Endothelial cell of umbilical vein (primary cell): ENCODE measurements around the gene SESTD1. TPM values are rescaled to one million over a fixed set of nuclear protein-coding genes. Genes with fewer than 3 reads are reported as not detected.

Experiments
- BruUV-seq: library from RNA; stranded (reverse); fragments of 400-500 nt; replicated peaks from 2 replicates; lab custom pipeline; 2021; lab: Mats Ljungman, UMichigan
- CTCF ChIA-PET: fragments of 300-600, 350-600 bp; sonication (Branson Sonifier 250); formaldehyde crosslinking; loops from one replicate; lab custom pipeline; 2021; ENCODE audit warnings: antibody characterized with exemption, inconsistent platforms; lab: Charles Lee
- POLR2A ChIA-PET: fragments of 300-600, 350-600 bp; sonication (Branson Sonifier 250); formaldehyde crosslinking; loops from one replicate; lab custom pipeline; 2021; ENCODE audit warnings: antibody characterized with exemption, inconsistent platforms; lab: Charles Lee
- DNase-seq: peaks from one replicate; pipeline ENCODE4 v3.0.0-alpha.2; 2011; ENCODE audit warnings: low read depth, low spot score
- FAIRE-seq: peaks from 2 replicates; lab custom pipeline; 2011; peaks lifted over from hg19 to GRCh38; lab: Jason Lieb, UNC
- H2AFZ ChIP-seq: 2 replicates; pipeline ENCODE4 v1.6.0; 2012; ENCODE audit warnings: low read depth, low read length, control low read depth, inconsistent platforms
- H3K27ac ChIP-seq: 2 replicates; pipeline ENCODE4 v1.5.1; 2011; ENCODE audit warnings: low read depth, mild to moderate bottlenecking, control low read depth, low read length, moderate library complexity; ENCODE audit not compliant: insufficient read depth
- H3K27me3 ChIP-seq, 2 experiments: 2 replicates each; pipeline versions ENCODE4 v1.6.0 to v1.6.1; 2011; ENCODE audit warnings: low read length in 2 of 2, mixed read lengths in 1 of 2; ENCODE audit not compliant: control insufficient read depth in 2 of 2, insufficient read depth in 2 of 2
- H3K36me3 ChIP-seq, 2 experiments: 2 replicates in 1 of 2; 3 replicates in 1 of 2; pipeline ENCODE4 v1.5.1; 2011; ENCODE audit warnings: low read length in 2 of 2, mild to moderate bottlenecking in 1 of 2, moderate library complexity in 1 of 2; ENCODE audit not compliant: control insufficient read depth in 2 of 2, insufficient read depth in 2 of 2; ENCODE audit errors: extremely low read depth in 1 of 2
- H3K4me1 ChIP-seq: 3 replicates; pipeline ENCODE4 v1.5.1; 2011; ENCODE audit warnings: mild to moderate bottlenecking, low read length; ENCODE audit not compliant: control insufficient read depth, insufficient read depth; ENCODE audit errors: extremely low read depth
- H3K4me2 ChIP-seq: 2 replicates; pipeline ENCODE4 v1.6.1; 2011; ENCODE audit warnings: low read length, control low read depth, mixed read lengths; ENCODE audit not compliant: insufficient read depth
- H3K4me3 ChIP-seq, 3 experiments: fragments of 200-600 bp in 1 of 3; sonication (generic), shearing (Covaris generic) in 1 of 3; replicated peaks in 1 of 3; 2 replicates each; pipeline ENCODE4 v1.5.1; 2011 to 2016; ENCODE audit warnings: control low read depth in 3 of 3, low read length in 3 of 3, mild to moderate bottlenecking in 2 of 3, inconsistent platforms in 1 of 3, low read depth in 1 of 3, moderate library complexity in 1 of 3; ENCODE audit not compliant: insufficient read depth in 1 of 3
- H3K79me2 ChIP-seq: 2 replicates; pipeline ENCODE4 v1.6.0; 2012; ENCODE audit warnings: low read length, inconsistent platforms; ENCODE audit not compliant: control insufficient read depth, insufficient read depth
- H3K9ac ChIP-seq: replicated peaks from 2 replicates; pipeline ENCODE3; 2011; ENCODE audit warnings: low read length, control low read depth; ENCODE audit not compliant: insufficient read depth; ENCODE audit errors: extremely low read depth
- H3K9me1 ChIP-seq: replicated peaks from 3 replicates; pipeline ENCODE4 v1.6.0; 2011; ENCODE audit warnings: mild to moderate bottlenecking, low read length; ENCODE audit not compliant: control insufficient read depth, insufficient read depth; ENCODE audit errors: extremely low read depth
- H3K9me3 ChIP-seq: replicated peaks from 2 replicates; pipeline ENCODE4 v1.5.1; 2012; ENCODE audit warnings: low read length, inconsistent platforms; ENCODE audit not compliant: control insufficient read depth, insufficient read depth
- H4K20me1 ChIP-seq: replicated peaks from 2 replicates; pipeline ENCODE3; 2011; ENCODE audit warnings: mild to moderate bottlenecking, low read length; ENCODE audit not compliant: control insufficient read depth, insufficient read depth; ENCODE audit errors: extremely low read depth
- EZH2 ChIP-seq: IDR thresholded peaks from 2 replicates; pipeline ENCODE4 v1.6.1; 2012; ENCODE audit warnings: borderline replicate concordance, low read depth, mild to moderate bottlenecking, moderate library complexity, low read length, inconsistent platforms; ENCODE audit not compliant: severe bottlenecking
- FOS ChIP-seq: IDR thresholded peaks from 2 replicates; pipeline ENCODE4 v1.6.1; 2011; ENCODE audit warnings: mild to moderate bottlenecking, low read length, moderate library complexity, borderline replicate concordance; ENCODE audit not compliant: insufficient read depth
- GATA2 ChIP-seq: IDR thresholded peaks from 2 replicates; pipeline ENCODE4 v1.7.0; 2011; ENCODE audit warnings: low read depth, mild to moderate bottlenecking, moderate library complexity, mixed read lengths, low read length; ENCODE audit not compliant: insufficient read length, insufficient read depth
- JUN ChIP-seq: IDR thresholded peaks from 2 replicates; pipeline ENCODE4 v1.6.1; 2011; ENCODE audit warnings: borderline replicate concordance, low read depth; ENCODE audit not compliant: insufficient read length, insufficient read depth
- MYC ChIP-seq: IDR thresholded peaks from one replicate; pipeline ENCODE4 v1.6.1; 2011; ENCODE audit warnings: mild to moderate bottlenecking, low read depth, low read length
- POLR2A ChIP-seq: IDR thresholded peaks from 2 replicates; pipeline ENCODE4 v1.6.1; 2012; ENCODE audit warnings: low read depth, mild to moderate bottlenecking, control low read depth, low read length
- dilution Hi-C: fragments of 300-500 bp; cut with MboI; formaldehyde crosslinking; loops from one replicate; pipeline ENCODE4 v1.15.0; 2019; ENCODE audit warnings: low sequenced_read_pairs; ENCODE audit not compliant: extremely low pct_ligation_motif_present
- intact Hi-C: fragments of 100-400 bp; cut with micrococcal nuclease; formaldehyde crosslinking; loops from one replicate; pipeline ENCODE4 v1.10.0; 2022
- polyA plus RNA-seq, 4 experiments: library from polyadenylated mRNA; depleted of rRNA in 3 of 4; stranded (reverse) in 3 of 4; unstranded in 1 of 4; fragments of >200 nt; gene quantifications; 2 replicates each; pipeline versions ENCODE4 v1.2.1 to v1.2.3, GENCODE V29; 2011 to 2012; ENCODE audit warnings: missing spikeins in 1 of 4
- total RNA-seq: library from RNA; stranded (reverse); gene quantifications from 2 replicates; pipeline ENCODE4 v1.2.3, GENCODE V29; 2021
- TF ChIP-seq, protein P1 (sequence below), 2 donors: IDR thresholded peaks; 1 replicate in 1 of 2; 2 replicates in 1 of 2; pipeline ENCODE4 v1.5.1; 2011; ENCODE audit warnings: low read length in 2 of 2, mild to moderate bottlenecking in 2 of 2, moderate library complexity in 2 of 2, control low read depth in 1 of 2, inconsistent platforms in 1 of 2, low read depth in 1 of 2; ENCODE audit not compliant: insufficient read depth in 1 of 2; ENCODE audit errors: extremely low read depth in 1 of 2
- TF ChIP-seq, protein P2 (sequence below): IDR thresholded peaks from 2 replicates; pipeline ENCODE4 v1.6.1; 2011; ENCODE audit not compliant: insufficient read depth, insufficient read length

Gene SESTD1
- total and polyA plus RNA-seq, 2 donors (not counting 3 experiments of a cell fraction or from before 2014, with no cell fraction given), result 9.8 to 72.4 TPM

- no peaks in the 10 kb centered on the region for H3K4me1 ChIP-seq
- no peaks in the 10 kb centered on the region for H3K27me3 ChIP-seq
- BruUV-seq, result no TSS peak
- no peaks in the 10 kb centered on the region for H3K9me1 ChIP-seq
- ChIA-PET CTCF (interaction anchor here (0.6 kb wide), 1 partner anchor 10 kb away, joined by 3 read pairs; no protein-coding TSS in a partner anchor), POLR2A (no interaction called here)
- no peak overlapping the region for H3K4me2 ChIP-seq
- intact Hi-C loops, result no loop called here
- FAIRE-seq (no peak), DNase-seq (no peak)
- no peak overlapping the region for H3K4me3 ChIP-seq
- H4K20me1 ChIP-seq, result no peaks in the 10 kb centered on the region
- H3K9me3 ChIP-seq, result no peaks in the 10 kb centered on the region
- no peak overlapping the region for H2AFZ ChIP-seq
- dilution Hi-C loops, result no loop called here
- no peaks in the 10 kb centered on the region for H3K79me2 ChIP-seq
- no peak for TF ChIP-seq MYC
- TF ChIP-seq, protein P1, sequence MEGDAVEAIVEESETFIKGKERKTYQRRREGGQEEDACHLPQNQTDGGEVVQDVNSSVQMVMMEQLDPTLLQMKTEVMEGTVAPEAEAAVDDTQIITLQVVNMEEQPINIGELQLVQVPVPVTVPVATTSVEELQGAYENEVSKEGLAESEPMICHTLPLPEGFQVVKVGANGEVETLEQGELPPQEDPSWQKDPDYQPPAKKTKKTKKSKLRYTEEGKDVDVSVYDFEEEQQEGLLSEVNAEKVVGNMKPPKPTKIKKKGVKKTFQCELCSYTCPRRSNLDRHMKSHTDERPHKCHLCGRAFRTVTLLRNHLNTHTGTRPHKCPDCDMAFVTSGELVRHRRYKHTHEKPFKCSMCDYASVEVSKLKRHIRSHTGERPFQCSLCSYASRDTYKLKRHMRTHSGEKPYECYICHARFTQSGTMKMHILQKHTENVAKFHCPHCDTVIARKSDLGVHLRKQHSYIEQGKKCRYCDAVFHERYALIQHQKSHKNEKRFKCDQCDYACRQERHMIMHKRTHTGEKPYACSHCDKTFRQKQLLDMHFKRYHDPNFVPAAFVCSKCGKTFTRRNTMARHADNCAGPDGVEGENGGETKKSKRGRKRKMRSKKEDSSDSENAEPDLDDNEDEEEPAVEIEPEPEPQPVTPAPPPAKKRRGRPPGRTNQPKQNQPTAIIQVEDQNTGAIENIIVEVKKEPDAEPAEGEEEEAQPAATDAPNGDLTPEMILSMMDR (IDR thresholded peaks at IDR 0.05; ENCODE audit: extremely low read depth in 1 of 2, insufficient read depth in 1 of 2, low read depth in 1 of 2, low read length in 2 of 2), result no peak
- TF ChIP-seq EZH2, result no peak
- no peak for TF ChIP-seq GATA2
- no peak for TF ChIP-seq JUN
- TF ChIP-seq, protein P2, sequence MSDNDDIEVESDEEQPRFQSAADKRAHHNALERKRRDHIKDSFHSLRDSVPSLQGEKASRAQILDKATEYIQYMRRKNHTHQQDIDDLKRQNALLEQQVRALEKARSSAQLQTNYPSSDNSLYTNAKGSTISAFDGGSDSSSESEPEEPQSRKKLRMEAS, result no peak
- no peak for TF ChIP-seq FOS
- no peak for TF ChIP-seq POLR2A
- peaks cover 0 to 8% of the 10 kb centered on the region in 2 experiments for H3K36me3 ChIP-seq
- no peak overlapping the region for H3K9ac ChIP-seq
- no peak overlapping the region for H3K27ac ChIP-seq
These were observed 93.3 kb downstream of the SESTD1 start for GRCh38 chr2:179171371-179171770.
